NCI-H1436 (cell line): ENCODE data around the gene NR5A1.
A peak's percentile ranks its signal among the peaks of the same experiment; 100 is the strongest.

ENCODE experiments used
- DNase-seq: peaks from one replicate; lab custom pipeline; 2025; lab: John Stamatoyannopoulos, UW

NR5A1 gene

DNA sequence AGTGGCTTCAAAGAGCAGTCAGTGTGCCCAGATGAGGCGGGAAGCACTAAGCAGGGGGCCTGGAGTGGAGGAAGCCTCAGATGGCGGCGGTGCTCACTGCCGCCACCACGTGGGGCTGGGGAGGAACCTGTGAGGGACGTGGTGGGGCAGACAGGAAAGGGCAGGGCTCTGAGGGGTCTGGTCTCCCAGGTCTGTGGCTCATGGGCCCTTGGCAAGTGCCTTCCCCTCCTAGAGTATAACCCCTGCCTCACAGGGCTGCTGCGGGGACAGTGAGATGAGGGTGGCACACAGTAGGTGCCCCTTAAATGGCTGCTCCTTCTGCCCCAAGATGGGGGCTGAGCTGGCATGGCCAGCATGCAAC is 26.6 kb downstream of the NR5A1 start:
- peak; percentile 30 for DNase-seq

DNA sequence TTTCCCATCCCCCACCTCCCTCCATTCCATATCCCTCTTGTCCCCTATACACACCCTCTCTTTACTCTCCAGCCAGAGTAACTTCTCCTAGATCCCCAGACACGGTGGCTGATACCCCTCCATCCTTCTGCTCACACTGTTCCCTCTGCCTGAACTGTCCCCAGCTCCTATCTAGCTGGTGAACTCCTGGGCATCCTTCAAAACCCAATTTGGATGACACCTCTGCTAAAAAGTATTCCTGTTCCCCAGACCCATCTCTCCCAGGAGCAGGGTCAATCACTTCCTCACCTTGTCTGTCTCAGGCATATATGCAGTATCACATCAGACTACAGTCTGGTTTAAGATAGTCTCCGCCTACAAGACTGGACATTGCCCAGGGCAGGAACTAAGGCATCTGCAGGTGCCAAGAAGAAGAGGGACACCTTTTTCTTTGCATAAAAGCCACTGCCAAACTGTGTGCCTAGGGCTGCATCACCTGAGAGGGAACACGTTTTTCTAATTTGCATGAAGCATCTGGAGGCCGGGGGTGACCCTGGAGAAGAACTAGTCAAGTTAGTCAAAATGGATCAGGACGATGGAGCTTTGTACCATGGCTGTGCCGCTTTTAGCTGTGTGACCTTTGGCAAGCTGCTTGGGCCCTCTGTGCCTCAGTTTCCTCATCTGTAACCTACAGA is 27.1 kb downstream of the NR5A1 start:
- DNase-seq = no peak

DNA sequence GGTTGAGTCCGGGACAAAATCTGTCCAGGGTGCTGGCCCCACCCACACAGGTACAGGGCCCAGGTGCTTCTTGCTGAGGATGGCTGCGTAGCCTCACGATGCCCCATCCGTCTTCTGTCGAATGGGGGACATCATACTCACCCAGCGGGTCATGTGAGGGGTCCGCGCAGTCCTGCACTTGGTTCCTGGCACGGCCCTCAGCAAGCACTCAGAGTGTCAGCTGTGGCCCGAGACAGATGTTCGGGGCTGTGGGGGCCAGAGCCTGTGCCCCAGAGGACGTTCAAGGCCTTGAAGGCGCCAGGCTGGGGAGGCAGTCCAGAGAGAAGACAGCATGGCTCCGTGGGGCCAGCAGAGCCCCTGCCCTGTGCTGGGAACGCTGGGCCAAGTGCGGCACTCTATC is 27.8 kb downstream of the NR5A1 start:
- no peak for DNase-seq

DNA sequence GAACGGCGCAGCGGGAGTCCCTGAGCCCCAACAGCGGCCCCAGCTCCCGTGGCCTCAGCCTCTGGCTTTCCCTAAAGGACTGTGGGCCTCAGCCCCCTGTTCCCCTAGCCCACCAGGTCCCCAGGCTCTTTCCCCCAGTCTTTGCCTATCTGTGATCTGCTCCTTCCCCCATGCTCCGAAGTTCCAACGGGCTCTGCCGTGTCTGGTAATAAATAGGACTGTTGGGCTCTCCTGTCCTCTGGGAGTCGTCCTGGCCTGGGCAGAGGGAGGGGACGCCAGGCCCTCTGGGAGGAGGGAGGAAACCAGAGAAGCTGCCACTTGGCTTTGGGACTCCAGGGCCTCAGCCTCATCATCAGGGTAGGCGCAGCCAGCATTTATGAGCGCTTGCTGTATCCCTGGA is 28.8 kb downstream of the NR5A1 start:
- peak; percentile 65 for DNase-seq

DNA sequence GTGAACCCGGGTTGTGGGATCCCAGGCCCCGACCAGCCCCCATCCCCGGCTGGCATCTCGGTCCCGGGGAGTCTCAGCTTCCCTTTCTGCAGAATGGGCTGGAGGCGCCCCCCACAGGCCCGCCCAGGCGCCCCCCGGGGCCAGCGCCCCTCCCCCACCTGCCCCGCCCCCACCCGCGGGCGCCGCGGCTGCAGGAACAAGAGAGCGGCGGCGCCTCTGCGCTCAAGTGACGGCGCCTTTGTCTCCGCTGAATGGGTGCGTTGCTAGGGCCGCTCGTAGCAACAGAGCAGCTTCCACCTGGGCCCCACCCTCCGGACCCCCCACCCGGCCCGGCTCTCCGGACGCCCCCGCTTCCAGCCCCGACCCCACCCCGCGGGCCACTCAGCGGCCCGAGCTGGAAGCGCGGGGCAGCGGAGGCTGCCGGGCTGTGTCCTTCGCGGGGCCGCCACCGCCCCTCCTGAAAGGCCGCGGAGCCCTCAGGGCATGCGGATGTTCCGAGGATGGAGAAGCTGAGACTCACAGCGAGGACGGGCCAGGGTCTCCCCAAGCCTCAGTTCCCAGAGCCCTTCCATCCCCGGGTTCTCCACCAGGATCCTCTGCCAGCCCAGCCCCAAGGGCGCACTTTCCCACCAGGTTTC is 29.4 kb downstream of the NR5A1 start:
- peak; percentile 57 for DNase-seq

DNA sequence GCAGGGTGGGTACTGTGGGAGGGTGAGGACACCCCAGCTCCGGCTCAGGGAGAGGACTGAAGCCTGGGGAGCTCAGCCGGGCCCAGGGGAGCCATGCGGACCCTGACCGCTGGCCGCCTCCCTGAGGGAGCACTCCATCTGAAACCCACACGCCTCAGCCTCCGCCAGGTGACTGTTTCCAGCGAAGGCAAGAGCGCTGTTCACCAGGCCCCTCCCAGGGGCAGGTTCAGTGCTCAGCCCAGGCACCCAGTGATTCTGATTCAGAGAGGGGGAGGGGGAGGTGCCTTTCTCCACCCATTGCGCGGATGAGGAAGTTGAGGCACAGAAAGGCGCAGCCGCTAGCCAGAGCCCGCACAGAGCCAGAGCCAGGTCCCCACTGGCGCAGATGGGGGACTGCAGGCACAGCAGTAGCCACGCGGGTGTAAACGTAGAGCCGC is 30.0 kb downstream of the NR5A1 start:
- peak; percentile 57 for DNase-seq

DNA sequence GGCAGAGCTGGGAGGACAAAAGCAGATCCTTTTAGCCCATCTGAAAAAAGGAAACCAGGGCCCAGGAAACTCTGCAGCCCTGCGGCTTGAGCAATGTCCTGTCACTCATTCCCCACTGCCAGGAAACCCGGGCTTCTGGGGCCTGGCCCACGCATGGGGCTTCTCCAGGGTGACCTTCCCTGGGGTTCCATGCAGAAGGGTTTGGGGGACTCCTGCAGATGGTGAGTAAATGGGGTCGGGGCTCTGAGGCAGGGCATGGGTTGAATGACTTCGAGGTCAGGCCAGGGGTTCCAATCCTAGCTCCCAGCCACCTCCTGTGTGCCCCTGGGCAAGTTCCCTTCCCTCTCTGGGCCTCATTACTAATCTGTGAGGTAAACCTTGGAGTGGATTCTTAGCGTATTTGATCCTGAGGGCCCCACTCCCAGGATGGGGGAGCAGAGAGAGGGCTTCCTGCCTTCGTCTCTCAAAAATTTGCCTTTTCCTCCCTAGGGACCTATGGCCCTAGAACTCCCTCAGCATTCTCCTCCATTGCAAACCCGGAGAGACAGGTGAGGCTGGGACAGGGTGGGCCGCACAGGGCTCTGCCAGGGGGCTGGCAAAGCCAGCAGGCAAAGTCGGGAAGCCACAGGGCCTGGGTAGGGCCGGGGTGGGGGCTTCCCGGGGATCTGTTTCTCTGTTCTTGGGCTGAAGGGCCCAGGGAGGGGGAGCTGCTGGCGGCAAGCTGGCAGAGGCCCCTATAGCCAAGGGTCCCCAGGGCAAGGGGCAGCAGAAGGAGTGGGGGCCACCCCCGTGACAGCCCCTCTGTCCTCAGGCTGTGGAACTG is 31.1 kb downstream of the NR5A1 start:
- DNase-seq = peak; percentile 20

DNA sequence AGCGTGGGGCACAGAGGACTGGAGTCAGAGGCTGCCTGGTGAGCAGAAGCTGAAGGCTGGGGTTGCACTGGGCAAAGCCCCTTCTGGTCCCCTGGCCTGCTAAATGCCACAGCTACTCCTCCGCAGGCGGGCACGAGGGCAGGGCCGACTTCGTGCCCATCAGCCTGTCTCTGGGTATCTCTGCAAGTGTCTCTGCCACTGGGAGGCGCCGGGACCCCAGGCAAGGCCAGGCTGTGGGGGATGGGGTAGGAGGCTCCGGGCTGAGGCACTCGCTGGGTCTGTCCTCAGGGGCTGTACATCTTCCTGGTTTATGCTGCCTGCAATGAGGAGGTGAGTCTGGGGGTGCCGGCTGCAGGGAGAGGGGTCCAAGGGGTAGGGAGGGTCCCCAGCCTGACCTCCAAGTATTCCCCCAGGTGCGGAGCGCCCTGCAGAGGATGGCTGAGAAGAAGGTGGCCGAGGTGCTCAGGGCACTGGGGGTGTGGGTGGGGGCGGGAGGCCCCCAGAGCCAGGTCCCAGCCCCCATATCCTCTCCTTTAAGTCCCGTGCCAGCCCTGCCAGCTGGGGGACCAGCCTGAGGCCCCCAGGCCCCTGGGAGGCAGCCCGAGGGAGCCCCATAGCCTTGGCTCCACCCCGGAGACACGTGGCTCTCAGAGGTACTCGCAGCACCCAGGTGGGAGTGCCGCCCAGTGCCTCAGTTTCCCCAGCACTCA is 31.9 kb downstream of the NR5A1 start:
- DNase-seq = no peak

DNA sequence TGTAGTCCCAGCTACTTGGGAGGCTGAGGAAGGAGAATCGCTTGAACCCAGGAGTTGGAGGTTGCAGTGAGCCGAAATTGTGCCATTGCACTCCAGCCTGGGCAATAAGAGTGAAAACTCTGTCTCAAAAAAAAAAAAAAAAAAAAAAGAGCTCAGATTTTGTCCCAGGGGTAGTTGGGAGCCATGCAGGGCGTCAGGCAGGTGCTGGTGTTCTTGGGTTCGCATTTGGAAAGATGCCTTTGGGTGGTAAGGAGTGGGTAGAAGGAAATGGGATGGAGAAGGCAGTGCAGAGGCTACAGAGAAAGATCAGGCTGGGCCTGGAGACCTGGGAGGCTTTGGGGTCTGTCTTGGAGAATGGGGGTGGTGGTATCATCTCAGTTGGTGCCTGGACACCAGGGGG is 33.0 kb downstream of the NR5A1 start:
- no peak for DNase-seq

DNA sequence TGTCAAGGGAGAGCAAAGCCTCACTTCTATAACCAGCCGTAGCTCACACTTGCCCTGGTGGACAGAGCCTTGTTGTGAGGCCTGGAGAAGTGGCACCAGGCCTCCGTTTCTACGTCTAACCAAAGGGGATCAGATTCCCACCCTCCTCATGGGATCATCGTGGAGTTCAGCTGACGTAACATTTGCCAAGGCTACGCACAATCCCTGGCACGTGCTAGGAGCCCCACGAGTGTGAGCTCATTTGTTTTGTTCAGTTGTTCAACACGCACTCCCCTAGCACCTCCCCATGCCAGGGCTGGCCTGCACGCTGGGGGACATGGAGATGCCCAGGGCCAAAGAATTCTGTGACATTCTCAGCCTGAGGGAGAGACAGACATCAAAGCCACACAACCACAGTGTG is 33.9 kb downstream of the NR5A1 start:
- no peak for DNase-seq

DNA sequence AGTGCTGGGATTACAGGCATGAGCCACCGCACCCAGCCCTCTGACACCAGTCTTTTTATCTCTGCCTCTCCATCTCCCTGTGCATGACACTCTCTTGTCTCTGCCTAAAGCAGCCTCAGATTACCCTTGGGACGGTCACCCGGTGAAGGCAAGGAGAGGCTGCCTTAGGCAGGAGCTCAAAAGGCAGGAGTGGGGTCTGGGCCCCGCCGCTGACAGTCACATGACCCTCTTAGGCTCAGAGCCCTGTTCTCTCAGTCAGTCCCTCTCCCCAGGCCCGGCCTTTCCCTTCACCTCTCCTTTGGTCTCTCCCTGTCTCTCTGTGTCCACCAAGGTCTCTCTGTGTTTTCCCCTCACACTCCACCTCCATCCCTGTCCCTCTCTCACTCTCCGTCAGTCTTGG is 34.4 kb downstream of the NR5A1 start:
- DNase-seq = no peak

DNA sequence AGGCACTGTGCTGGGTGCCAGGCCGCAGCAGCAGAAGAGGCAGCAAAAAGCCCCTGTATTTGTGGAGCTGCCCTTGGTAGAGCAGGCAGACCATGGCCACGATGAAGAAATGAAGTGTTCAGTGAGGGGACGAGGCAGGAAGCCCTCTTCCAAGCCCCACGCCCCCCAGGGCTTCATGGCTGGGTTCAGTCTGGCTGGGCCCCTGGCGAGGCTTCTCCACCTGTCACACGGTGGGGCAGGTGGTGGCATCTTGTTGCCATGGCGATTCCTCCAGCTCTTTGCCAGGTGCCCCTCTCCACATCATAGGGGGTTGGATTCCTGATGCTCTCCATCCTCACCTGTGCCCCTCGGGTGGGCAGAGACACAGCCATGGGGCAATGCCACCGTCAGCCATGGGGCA is 35.4 kb downstream of the NR5A1 start:
- DNase-seq = no peak

DNA sequence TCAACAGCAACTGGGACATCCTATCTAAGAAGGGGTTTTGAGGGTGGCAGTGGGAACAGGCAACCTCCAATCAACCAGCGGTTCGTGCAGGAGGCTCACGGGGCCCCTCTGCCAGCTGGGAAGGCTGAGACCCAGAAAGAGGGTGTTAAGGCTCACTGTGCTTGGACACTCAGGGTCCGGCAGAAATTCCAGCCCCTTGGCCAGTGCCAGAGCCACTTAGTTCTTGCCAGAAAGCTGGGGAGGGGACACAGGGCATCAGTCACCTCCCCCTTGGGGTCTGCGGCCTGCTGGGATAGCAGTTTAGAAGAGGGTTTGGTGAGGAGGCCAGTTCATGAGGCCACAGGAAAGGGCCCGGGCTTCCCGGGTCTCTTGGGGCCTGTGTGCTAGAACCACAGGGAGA is 36.5 kb downstream of the NR5A1 start:
- DNase-seq = no peak

DNA sequence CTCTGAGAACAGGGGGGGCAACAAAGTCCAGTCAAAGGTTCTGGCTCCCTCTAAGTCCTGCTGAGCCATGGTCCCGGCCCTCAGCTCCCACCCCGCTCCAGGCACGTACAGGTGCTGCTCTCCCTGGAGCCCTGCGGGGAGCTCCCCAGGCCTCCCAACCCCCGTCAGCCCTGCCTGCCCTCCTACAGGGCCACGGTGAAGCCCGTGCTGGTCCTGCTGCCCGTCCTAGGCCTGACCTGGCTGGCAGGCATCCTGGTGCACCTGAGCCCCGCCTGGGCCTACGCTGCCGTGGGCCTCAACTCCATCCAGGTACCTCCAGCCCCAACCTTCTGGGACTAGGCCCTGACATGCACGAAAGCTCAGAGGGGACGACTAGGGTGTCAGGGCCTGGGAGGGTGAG is 36.9 kb downstream of the NR5A1 start:
- no peak for DNase-seq

DNA sequence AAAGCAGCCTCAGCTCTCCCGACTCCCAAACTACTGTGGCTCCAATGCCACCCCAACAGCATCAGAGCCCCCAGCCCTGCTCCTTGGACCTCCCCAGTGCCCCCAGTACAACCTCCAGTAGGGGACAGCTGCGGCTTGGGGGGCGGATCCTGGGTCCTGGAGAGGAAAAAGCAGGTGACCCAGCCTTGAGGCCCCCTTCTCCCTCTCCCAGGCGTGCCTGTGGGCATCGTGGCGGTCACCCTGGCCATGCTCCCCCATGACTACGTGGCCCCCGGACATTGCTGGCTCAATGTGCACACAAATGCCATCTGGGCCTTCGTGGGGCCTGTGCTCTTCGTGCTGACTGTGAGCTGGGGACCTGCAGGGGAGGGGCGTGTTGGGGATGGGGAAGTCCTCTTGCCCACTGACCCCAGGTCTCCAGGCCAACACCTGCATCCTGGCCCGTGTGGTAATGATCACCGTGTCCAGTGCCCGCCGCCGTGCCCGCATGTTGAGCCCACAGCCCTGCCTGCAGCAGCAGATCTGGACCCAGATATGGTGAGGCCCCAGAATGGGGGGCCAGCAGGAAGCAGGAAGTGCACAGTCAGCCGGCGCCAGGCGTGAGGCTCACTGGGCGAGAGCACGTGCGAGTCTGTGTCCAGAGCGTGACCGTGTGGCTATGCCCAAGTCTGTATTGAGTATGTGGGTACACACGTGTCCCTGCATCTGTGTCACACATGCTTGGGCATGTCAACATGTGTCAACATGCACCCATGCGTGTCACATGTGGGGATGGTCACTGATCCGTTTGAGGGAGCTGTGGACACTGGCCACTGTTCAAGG is 38.0 kb downstream of the NR5A1 start:
- no peak for DNase-seq

DNA sequence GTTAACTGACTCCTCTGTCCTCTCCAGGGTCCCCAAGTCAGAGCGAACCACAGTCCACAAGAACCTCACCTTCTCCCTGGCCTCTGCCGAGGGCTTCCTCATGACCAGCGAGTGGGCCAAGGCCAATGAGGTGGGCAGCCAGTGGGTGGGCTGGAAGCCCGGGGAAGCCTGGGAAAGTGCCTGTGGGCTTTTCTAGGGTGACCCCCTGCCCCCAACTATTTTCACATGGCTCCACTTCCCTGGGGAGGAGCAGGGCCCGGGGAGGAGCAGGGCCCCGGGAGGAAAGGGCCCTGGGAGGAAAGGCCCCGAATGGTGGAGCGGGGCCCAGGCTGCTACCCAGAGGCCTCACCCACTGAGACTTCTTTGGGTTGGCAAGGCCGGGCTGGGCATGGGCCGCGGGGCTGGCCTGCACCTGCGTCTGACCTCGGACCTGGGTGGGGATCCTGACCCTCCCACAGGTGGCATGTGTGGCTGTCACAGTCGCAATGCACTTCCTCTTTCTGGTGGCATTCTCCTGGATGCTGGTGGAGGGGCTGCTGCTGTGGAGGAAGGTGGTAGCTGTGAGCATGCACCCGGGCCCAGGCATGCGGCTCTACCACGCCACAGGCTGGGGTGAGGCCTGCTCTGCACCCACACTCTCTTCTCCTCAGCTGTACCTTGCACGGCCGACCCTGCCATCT is 39.0 kb downstream of the NR5A1 start:
- no peak for DNase-seq

DNA sequence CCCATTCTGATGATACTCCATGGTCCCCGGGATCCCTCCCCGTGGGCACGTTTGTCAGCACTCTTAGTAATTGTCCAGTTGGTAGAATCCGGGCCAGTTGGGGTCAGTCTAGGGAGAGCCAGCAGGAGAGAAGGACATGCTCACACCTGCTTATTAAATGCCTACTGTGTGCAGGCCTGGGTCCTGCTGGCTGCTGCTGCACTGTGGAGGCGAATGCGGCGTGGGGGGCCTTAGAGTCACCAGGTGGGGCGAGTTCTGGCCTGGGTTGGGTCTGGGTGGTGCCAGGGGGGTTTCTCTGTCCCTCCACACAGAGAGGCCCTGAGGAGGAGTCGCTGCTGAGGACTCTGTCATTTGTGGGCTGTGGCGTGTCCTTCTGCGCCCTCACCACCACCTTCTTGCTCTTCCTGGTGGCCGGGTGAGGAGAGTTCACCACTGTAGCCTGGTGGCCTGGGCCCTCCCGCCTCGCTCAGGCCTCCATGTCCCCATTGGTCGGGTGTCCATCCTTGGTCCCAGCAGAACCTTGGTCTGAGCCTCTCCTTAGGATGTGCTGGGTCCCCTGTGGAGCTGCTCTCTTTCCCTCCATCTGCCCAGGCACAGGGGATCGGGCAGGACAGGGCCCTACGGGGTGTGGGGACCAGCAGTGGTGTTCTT is 39.7 kb downstream of the NR5A1 start:
- no peak for DNase-seq

DNA sequence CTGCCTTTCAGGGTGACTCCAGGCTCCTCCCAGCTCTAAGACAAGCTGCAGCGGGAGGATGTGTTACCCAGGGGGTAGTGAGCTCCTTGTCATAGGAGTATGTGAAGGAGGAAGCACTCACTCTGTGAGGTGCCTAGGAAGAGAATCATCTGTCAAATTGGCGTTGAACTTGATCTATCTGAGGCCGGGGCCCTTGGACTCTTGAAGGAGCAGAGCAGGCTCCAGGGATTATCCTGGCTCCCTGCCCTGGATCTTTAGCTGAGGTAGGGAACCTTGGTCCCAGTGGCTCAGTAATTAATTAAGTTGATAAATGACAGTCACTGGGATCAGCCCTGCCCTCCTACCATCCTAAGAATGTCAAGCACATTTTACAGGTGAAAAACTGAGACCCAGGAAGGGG is 41.5 kb downstream of the NR5A1 start:
- DNase-seq = no peak

DNA sequence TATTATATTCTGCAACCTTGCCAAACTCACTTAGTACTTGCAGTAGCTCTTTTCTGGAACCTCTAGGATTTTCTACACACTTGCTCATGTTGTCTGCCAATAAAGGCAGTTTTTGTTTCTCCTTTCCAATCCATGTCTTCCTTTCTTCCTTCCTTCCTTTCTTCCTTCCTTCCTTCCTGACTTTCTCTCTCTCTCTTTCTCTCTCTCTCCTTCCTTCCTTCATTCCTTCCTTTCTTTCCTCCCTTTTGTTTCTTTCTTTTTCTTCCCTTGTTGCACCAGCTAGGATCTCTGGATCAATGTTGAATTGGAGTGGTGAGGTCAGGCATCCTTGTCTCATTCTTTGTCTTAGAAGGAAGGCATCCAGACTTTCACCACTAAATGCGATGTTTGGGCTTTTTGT is 44.5 kb downstream of the NR5A1 start:
- DNase-seq = no peak

DNA sequence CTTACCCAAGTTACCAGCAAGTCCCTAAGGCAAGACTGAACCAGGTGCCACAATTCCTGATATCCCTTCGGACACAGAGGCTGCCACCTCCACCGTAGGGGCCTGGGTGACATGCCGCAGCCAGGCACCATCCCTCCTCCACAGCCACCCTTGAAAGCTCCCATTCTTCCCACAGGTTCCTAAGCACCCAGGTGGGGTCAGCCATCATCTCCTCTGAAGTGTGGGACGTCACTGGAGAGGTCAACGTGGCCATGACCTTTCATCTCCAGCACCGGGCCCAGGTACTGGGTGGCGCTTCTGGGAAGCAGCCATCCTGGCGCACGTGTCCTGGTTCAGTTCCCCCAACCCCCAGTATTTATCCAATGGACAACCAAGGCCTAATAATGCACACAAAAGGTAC is 48.8 kb downstream of the NR5A1 start:
- no peak for DNase-seq
